H1 (cell line): ENCODE data around the gene SSTR4. TPM values are rescaled to one million over a fixed set of nuclear protein-coding genes. Genes with fewer than 3 reads are reported as not detected.

Experiments
- CTCF ChIA-PET: fragments of 300-600 bp; sonication (Branson Sonifier 250); formaldehyde crosslinking; loops from one replicate; lab custom pipeline; 2021; ENCODE audit not compliant: partially characterized antibody; lab: Charles Lee
- POLR2A ChIA-PET: fragments of 300-600 bp; sonication (Branson Sonifier 250); formaldehyde crosslinking; loops from one replicate; lab custom pipeline; 2021; ENCODE audit warnings: inconsistent platforms; ENCODE audit not compliant: partially characterized antibody; lab: Charles Lee
- DNase-seq, 2 experiments: peaks; one replicate each; pipeline versions ENCODE4 v3.0.0 to v3.0.0-alpha.2; 2010 to 2022; ENCODE audit warnings: low spot score in 2 of 2, low read depth in 1 of 2, mixed read lengths in 1 of 2
- FAIRE-seq: peaks from 2 replicates; lab custom pipeline; 2011; peaks lifted over from hg19 to GRCh38; lab: Jason Lieb, UNC
- H2AFZ ChIP-seq: 2 replicates; pipeline ENCODE4 v1.8.1; 2012; ENCODE audit warnings: low read length, inconsistent platforms
- H2AK5ac ChIP-seq: 2 replicates; pipeline ENCODE4 v1.6.1; 2013; ENCODE audit warnings: low read depth, low read length
- H2BK120ac ChIP-seq: replicated peaks from 2 replicates; pipeline ENCODE3; 2013; ENCODE audit warnings: low read depth, low read length, inconsistent platforms
- H2BK12ac ChIP-seq: 2 replicates; pipeline ENCODE4 v1.6.1; 2013; ENCODE audit warnings: low read depth, low read length
- H2BK15ac ChIP-seq: 2 replicates; pipeline ENCODE4 v1.6.1; 2013; ENCODE audit warnings: low read length
- H2BK20ac ChIP-seq: 2 replicates; pipeline ENCODE4 v1.6.1; 2013; ENCODE audit warnings: low read length
- H2BK5ac ChIP-seq: 2 replicates; pipeline ENCODE4 v1.6.1; 2013; ENCODE audit warnings: low read depth, low read length
- H3K14ac ChIP-seq: 2 replicates; pipeline ENCODE4 v1.6.1; 2013; ENCODE audit warnings: inconsistent platforms; ENCODE audit not compliant: insufficient read length
- H3K18ac ChIP-seq: 2 replicates; pipeline ENCODE4 v1.6.1; 2013; ENCODE audit warnings: low read length; ENCODE audit errors: extremely low read depth
- H3K23ac ChIP-seq: 2 replicates; pipeline ENCODE4 v1.6.1; 2013; ENCODE audit warnings: inconsistent platforms; ENCODE audit not compliant: insufficient read length
- H3K23me2 ChIP-seq: 2 replicates; pipeline ENCODE4 v1.6.1; 2013; ENCODE audit warnings: low read depth, low read length
- H3K27ac ChIP-seq: 2 replicates; pipeline ENCODE4 v1.6.1; 2011; ENCODE audit warnings: low read depth, low read length, inconsistent platforms
- H3K27me3 ChIP-seq, 4 experiments: replicated peaks in 1 of 4; 1 replicate in 1 of 4; 2 replicates in 3 of 4; pipeline versions ENCODE4 v1.6.1 to v1.8.1; 2011 to 2013; ENCODE audit warnings: low read length in 3 of 4, mild to moderate bottlenecking in 3 of 4, inconsistent platforms in 2 of 4, mixed read lengths in 2 of 4, moderate library complexity in 1 of 4; ENCODE audit not compliant: control insufficient read depth in 3 of 4, insufficient read depth in 3 of 4; ENCODE audit errors: extremely low read depth in 1 of 4
- H3K36me3 ChIP-seq, 4 experiments: 2 replicates each; pipeline versions ENCODE4 v1.6.1 to v1.8.1; 2011 to 2013; ENCODE audit warnings: mild to moderate bottlenecking in 4 of 4, low read length in 3 of 4, moderate library complexity in 2 of 4, control low read depth in 1 of 4, inconsistent platforms in 1 of 4; ENCODE audit not compliant: insufficient read depth in 4 of 4, control insufficient read depth in 2 of 4
- H3K4ac ChIP-seq: replicated peaks from 2 replicates; pipeline ENCODE3; 2013; ENCODE audit warnings: low read length, low read depth, mixed read lengths, inconsistent platforms; ENCODE audit not compliant: insufficient read length
- H3K4me1 ChIP-seq, 4 experiments: replicated peaks in 1 of 4; 1 replicate in 1 of 4; 2 replicates in 3 of 4; pipeline versions ENCODE4 v1.6.1 to v1.8.1; 2011 to 2013; ENCODE audit warnings: low read length in 3 of 4, inconsistent platforms in 2 of 4, mixed read lengths in 1 of 4; ENCODE audit not compliant: insufficient read depth in 4 of 4, control insufficient read depth in 3 of 4
- H3K4me2 ChIP-seq, 2 experiments: 2 replicates each; pipeline versions ENCODE4 v1.6.1 to v1.8.1; 2011 to 2013; ENCODE audit warnings: low read depth in 2 of 2, low read length in 2 of 2, control low read depth in 1 of 2, inconsistent platforms in 1 of 2, mild to moderate bottlenecking in 1 of 2; ENCODE audit not compliant: insufficient read depth in 1 of 2
- H3K4me3 ChIP-seq, 4 experiments: fragments of 200-600, 300-600 bp in 1 of 4; sonication (generic), shearing (Covaris generic), sonication (Bioruptor Twin) in 1 of 4; 2 replicates each; pipeline versions ENCODE4 v1.5.1 to v1.8.1; 2011 to 2016; ENCODE audit warnings: low read length in 4 of 4, low read depth in 3 of 4, control low read depth in 2 of 4, inconsistent platforms in 2 of 4, mild to moderate bottlenecking in 2 of 4, mixed read lengths in 1 of 4, moderate library complexity in 1 of 4; ENCODE audit not compliant: insufficient read depth in 2 of 4; ENCODE audit errors: extremely low read depth in 1 of 4
- H3K56ac ChIP-seq: replicated peaks from 2 replicates; pipeline ENCODE3; 2013; ENCODE audit warnings: low read depth, mild to moderate bottlenecking, mixed read lengths, low read length, inconsistent platforms; ENCODE audit not compliant: insufficient read length
- H3K79me1 ChIP-seq: 2 replicates; pipeline ENCODE4 v1.6.1; 2013; ENCODE audit warnings: low read depth, low read length, control low read depth
- H3K79me2 ChIP-seq, 2 experiments: 2 replicates each; pipeline versions ENCODE4 v1.6.1 to v1.8.1; 2012 to 2013; ENCODE audit warnings: low read length in 2 of 2, mild to moderate bottlenecking in 2 of 2, inconsistent platforms in 1 of 2; ENCODE audit not compliant: insufficient read depth in 2 of 2, control insufficient read depth in 1 of 2
- H3K9ac ChIP-seq, 4 experiments: replicated peaks in 1 of 4; 1 replicate in 1 of 4; 2 replicates in 3 of 4; pipeline versions ENCODE4 v1.6.1 to v1.8.1; 2011 to 2013; ENCODE audit warnings: low read depth in 3 of 4, low read length in 3 of 4, control low read depth in 2 of 4, mild to moderate bottlenecking in 2 of 4, moderate library complexity in 2 of 4, inconsistent platforms in 1 of 4; ENCODE audit errors: extremely low read depth in 1 of 4
- H3K9me3 ChIP-seq, 2 experiments: 2 replicates each; pipeline versions ENCODE4 v1.6.1 to v1.8.1; 2012 to 2013; ENCODE audit warnings: mild to moderate bottlenecking in 2 of 2, moderate library complexity in 2 of 2, control low read depth in 1 of 2, inconsistent platforms in 1 of 2, low read depth in 1 of 2, low read length in 1 of 2, mixed read lengths in 1 of 2; ENCODE audit not compliant: insufficient read depth in 2 of 2
- H4K20me1 ChIP-seq, 2 experiments: replicated peaks in 1 of 2; 2 replicates each; pipeline versions ENCODE3 to v1.8.1; 2011 to 2013; ENCODE audit warnings: inconsistent platforms in 2 of 2, low read length in 2 of 2, mild to moderate bottlenecking in 1 of 2; ENCODE audit not compliant: insufficient read depth in 2 of 2, control insufficient read depth in 1 of 2
- H4K5ac ChIP-seq: 2 replicates; pipeline ENCODE4 v1.6.1; 2013; ENCODE audit warnings: low read length, low read depth, mixed read lengths, inconsistent platforms; ENCODE audit not compliant: insufficient read length
- H4K8ac ChIP-seq: 2 replicates; pipeline ENCODE4 v1.8.0; 2013; ENCODE audit warnings: mild to moderate bottlenecking, moderate library complexity, low read length, inconsistent platforms; ENCODE audit not compliant: insufficient read depth; ENCODE audit errors: extremely low read depth
- H4K91ac ChIP-seq: replicated peaks from 2 replicates; pipeline ENCODE3; 2013; ENCODE audit warnings: low read length, mixed read lengths, inconsistent platforms; ENCODE audit not compliant: insufficient read length
- BCL11A ChIP-seq, 2 experiments: IDR thresholded peaks; one replicate each; pipeline ENCODE4 v1.6.1; 2011; ENCODE audit warnings: low read depth in 2 of 2, low read length in 2 of 2, mild to moderate bottlenecking in 2 of 2
- GTF2F1 ChIP-seq: IDR thresholded peaks from 2 replicates; pipeline ENCODE4 v1.6.1; 2012; ENCODE audit warnings: low read depth, low read length, improper control_type of control experiment, borderline replicate concordance
- JUND ChIP-seq: IDR thresholded peaks from 2 replicates; pipeline ENCODE4 v1.6.1; 2011; ENCODE audit warnings: mild to moderate bottlenecking, improper control_type of control experiment, low read length
- POU5F1 ChIP-seq: IDR thresholded peaks from 2 replicates; pipeline ENCODE4 v1.6.1; 2011; ENCODE audit warnings: low read depth, mild to moderate bottlenecking, low read length, moderate library complexity
- TBP ChIP-seq: IDR thresholded peaks from 2 replicates; pipeline ENCODE4 v1.6.1; 2011; ENCODE audit warnings: low read depth, low read length, improper control_type of control experiment
- WGBS, 2 experiments: shearing (Covaris generic) in 1 of 2; methylation state at CpG; one replicate each; pipeline versions ENCODE4 v1.1.6 to v1.1.7; 2013 to 2015; ENCODE audit warnings: low lambda C conversion rate in 2 of 2, mixed read lengths in 2 of 2, inconsistent platforms in 1 of 2, low coverage in 1 of 2, missing lambda C conversion rate in 1 of 2; ENCODE audit not compliant: insufficient replicate concordance in 2 of 2, insufficient coverage in 1 of 2, insufficient read length in 1 of 2; ENCODE audit errors: extremely low coverage in 1 of 2, missing lambda C conversion rate in 1 of 2; 5-methylcytosine and 5-hydroxymethylcytosine counted together
- polyA plus RNA-seq, 7 experiments: library from polyadenylated mRNA; depleted of rRNA in 3 of 7; stranded (reverse) in 5 of 7; unstranded in 2 of 7; fragments of >200 nt in 5 of 7; fragments of 200-250 nt in 2 of 7; gene quantifications; 1 replicate in 5 of 7; 2 replicates in 1 of 7; 4 replicates in 1 of 7; pipeline versions ENCODE4 v1.2.1 to v1.2.3, GENCODE V29; 2011 to 2013; ENCODE audit warnings: missing spikeins in 2 of 7, mixed read lengths in 2 of 7
- total RNA-seq: library from RNA; stranded (reverse); fragmentation: NEBNext Ultra II Directional; extraction: Animal tissue kit (Norgen Biotek cat#: 25700); gene quantifications from 2 replicates; pipeline ENCODE4 v1.2.1, GENCODE V29; 2021
- TF ChIP-seq, protein P1 (sequence below): IDR thresholded peaks from 2 replicates; pipeline ENCODE4 v1.6.1; 2012; ENCODE audit warnings: inconsistent platforms

The SSTR4 gene
- total and polyA plus RNA-seq, 2 of the 8 experiments (the other 6 are each of a cell fraction or from before 2014, with no cell fraction given), result 0.05 TPM; not detected in 1

DNA sequence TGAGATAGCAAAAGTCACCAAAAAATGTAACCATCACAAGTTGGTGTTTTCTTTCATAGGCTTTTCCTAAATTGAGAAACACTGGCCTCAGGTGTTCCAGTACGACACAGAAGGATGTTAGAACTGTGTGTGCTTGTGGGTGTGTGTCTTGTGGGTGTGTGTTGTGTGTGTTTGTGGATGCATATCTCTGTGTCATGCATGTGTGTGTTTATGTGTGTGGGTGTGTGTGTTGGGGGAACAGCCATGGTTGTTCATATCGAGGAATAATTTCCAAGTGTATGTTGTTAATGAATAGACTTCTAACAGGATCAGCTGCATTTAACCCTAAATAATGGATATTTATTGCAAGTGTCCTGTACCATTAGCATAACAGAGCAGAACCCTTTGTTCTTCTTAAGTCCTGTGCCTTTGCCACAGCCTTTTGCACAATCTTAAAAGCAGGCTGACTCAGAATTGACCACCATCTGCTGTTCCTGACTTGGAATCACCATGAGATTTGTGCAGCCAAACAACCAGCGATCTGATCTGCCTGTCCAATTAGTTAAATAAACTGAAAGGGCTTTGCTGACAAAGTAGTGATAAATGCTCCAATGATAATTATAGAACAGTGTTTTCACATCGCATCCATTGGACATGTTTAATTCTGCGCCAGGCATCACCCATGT lies 43.4 kb downstream of the SSTR4 start:
- Histone ChIP-seq H2BK20ac (no peak overlapping the region), H3K27me3 (no peaks in the 10 kb centered on the region), H3K79me1 (no peaks in the 10 kb centered on the region), H3K18ac (no peak overlapping the region), H4K5ac (no peak overlapping the region), H3K27ac (no peak overlapping the region), H3K23me2 (no peaks in the 10 kb centered on the region), H3K4me1 (peaks cover 0 to 7% (median 0%) of the 10 kb centered on the region in 4 experiments; a peak in 1 of 7 replicates), H3K14ac (no peak overlapping the region), H3K79me2 (no peaks in the 10 kb centered on the region), H3K9ac (no peak overlapping the region; a peak in 1 of 7 replicates), H4K8ac (no peak overlapping the region), H3K56ac (no peak overlapping the region), H3K9me3 (no peaks in the 10 kb centered on the region), H2BK15ac (peak overlapping the region; percentile 23; the same call in 1 of the 2 replicates), H4K91ac (no peak overlapping the region), H2AFZ (no peak overlapping the region), H4K20me1 (no peaks in the 10 kb centered on the region), H3K4me3 (no peak overlapping the region), H2BK120ac (no peak overlapping the region), H2AK5ac (no peak overlapping the region), H2BK5ac (no peak overlapping the region), H2BK12ac (no peak overlapping the region), H3K4me2 (no peak overlapping the region), H3K23ac (no peak overlapping the region), H3K36me3 (no peaks in the 10 kb centered on the region), H3K4ac (no peak overlapping the region)
- 93% methylated on average over 5 of the region's 5 CpGs; no CpG with 5 or more reads in 1 of the 2 experiments for WGBS, 2 experiments
- ChIA-PET CTCF (interaction anchor here (0.6 to 4.8 kb wide), 17 partner anchors 8 to 387 kb away, joined by 3 to 43 read pairs (median 3); partner anchors contain the start of gene THBD), POLR2A (no interaction called here)
- no peak for TF ChIP-seq TBP
- TF ChIP-seq GTF2F1, result no peak
- no peak for TF ChIP-seq POU5F1
- TF ChIP-seq BCL11A (IDR thresholded peaks at IDR 0.05; ENCODE audit: low read depth in 2 of 2, low read length in 2 of 2), result no peak
- no peak for TF ChIP-seq JUND
- TF ChIP-seq, protein P1, sequence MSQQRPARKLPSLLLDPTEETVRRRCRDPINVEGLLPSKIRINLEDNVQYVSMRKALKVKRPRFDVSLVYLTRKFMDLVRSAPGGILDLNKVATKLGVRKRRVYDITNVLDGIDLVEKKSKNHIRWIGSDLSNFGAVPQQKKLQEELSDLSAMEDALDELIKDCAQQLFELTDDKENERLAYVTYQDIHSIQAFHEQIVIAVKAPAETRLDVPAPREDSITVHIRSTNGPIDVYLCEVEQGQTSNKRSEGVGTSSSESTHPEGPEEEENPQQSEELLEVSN, result no peak
- DNase-seq, result no peak
- no peak for FAIRE-seq
